Measurements from ENCODE around the gene FRMPD4.

DNA sequence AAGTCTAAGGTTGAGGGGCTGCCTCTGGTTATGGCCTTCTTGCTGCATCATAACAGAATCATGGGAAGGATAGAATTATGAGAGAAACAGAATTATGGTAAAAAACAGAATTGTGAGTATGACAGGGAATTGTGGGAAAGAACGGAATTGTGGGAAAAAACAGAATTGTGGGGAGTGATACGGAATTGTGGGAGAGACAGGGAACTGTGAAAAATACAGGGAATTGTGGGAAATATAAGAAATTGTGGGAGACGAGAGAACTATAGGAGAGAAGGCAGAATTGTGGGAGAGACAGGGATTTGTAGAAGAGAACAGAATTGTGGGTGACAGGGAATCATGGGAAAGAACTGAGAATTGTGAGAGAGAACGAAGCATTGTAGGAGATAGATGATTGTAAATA, 159.1 kb downstream of the FRMPD4 start:
- TF ChIP-seq, protein P1, sequence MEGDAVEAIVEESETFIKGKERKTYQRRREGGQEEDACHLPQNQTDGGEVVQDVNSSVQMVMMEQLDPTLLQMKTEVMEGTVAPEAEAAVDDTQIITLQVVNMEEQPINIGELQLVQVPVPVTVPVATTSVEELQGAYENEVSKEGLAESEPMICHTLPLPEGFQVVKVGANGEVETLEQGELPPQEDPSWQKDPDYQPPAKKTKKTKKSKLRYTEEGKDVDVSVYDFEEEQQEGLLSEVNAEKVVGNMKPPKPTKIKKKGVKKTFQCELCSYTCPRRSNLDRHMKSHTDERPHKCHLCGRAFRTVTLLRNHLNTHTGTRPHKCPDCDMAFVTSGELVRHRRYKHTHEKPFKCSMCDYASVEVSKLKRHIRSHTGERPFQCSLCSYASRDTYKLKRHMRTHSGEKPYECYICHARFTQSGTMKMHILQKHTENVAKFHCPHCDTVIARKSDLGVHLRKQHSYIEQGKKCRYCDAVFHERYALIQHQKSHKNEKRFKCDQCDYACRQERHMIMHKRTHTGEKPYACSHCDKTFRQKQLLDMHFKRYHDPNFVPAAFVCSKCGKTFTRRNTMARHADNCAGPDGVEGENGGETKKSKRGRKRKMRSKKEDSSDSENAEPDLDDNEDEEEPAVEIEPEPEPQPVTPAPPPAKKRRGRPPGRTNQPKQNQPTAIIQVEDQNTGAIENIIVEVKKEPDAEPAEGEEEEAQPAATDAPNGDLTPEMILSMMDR (conservative IDR thresholded peaks at IDR 0.05 in 1 of 2, IDR thresholded peaks at IDR 0.05 in 1 of 2; ENCODE audit: extremely low read depth in 1 of 2, insufficient read depth in 1 of 2, low read depth in 1 of 2, low read length in 2 of 2), result no peak
- no peak for TF ChIP-seq EZH2 (IDR thresholded peaks at IDR 0.05; ENCODE audit: borderline replicate concordance, low read length)

All from mammary epithelial cell (primary cell).